ENCODE measurements around the gene GCAT. TPM values are rescaled to one million over a fixed set of nuclear protein-coding genes. Genes with fewer than 3 reads are reported as not detected.
A peak's percentile ranks its signal among the peaks of the same experiment; 100 is the strongest.

GCAT gene
- total RNA-seq, 3 donors from 2014 or later (not counting 1 experiment from before 2014, with no cell fraction given) = 0.25 to 1.2 (median 0.28) TPM

DNA sequence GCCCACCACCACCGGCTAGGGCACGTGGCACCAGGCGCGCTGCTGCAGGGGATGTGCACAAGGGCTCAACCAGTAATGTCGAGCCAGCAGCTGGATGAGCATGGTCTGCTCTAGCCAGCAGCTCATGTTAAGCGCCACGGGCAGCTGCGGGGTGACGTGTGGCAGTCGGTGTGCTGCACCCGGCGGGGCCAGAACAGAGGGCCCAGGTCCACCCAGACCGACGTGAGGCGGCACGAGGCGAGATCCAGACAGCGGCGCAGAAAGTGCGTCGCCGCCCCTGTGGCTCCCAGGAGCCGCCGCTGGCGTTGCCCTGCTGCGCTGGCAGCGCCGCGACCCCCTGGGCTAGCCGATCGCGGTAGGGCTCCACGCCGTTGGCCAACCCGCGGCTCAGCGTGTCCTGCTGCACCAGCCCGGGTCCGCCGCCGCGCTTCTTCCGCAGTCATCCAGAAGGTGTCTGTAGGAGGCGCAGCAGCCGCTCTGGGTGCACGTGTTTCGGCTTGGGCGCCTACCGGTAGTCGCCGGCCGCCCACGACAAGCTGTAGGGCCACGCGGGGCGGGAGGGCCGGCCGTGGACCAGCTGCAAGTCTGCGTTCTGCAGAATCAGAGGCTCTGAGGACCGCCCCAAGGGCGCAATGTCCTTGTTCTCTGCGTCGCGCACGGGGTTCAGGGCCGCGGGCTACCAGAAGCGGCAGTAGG, 10.8 kb downstream of the GCAT start:
- no peak overlapping the region for H3K4me3 ChIP-seq (ENCODE audit: low read length)
- peak; percentile 76 to 83 (median 81) for ATAC-seq
- peaks cover 0 to 17% of the 10 kb centered on the region in 2 donors for H3K27me3 Mint-ChIP-seq (ENCODE audit: low read depth in 2 of 2)

DNA sequence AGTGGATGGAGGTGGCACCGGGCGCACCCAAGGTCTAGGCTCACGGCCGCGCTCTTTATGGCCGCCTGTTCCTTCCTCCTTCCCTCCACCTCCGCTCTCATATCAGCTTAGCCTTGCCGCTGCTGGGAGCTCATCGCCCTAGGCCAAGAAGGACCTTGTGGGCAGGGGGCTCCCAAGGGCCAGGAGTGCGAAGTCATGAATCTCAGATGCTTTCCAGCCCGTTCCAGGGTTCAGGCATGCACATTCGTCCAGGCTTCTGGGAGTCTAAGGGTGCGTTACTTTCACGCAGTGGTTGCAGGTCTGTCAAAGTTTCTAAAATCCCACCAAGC, 11.3 kb downstream of the GCAT start:
- Mint-ChIP-seq H3K4me1 (peaks cover 0 to 14% of the 10 kb centered on the region in 2 donors), H3K4me3 (peak overlapping the region; percentile 69), H3K9me3 (no peaks in the 10 kb centered on the region), H3K36me3 (no peaks in the 10 kb centered on the region), H3K27me3 (ENCODE audit: low read depth in 2 of 2) (peaks cover 0 to 17% of the 10 kb centered on the region in 2 donors), H3K27ac (no peak overlapping the region)
- H3K4me1 ChIP-seq (ENCODE audit: control insufficient read depth, insufficient read depth, low read length) = peaks cover 21% of the 10 kb centered on the region
- no peak overlapping the region for H3K4me3 ChIP-seq (ENCODE audit: low read length)
- TF ChIP-seq, protein P1, sequence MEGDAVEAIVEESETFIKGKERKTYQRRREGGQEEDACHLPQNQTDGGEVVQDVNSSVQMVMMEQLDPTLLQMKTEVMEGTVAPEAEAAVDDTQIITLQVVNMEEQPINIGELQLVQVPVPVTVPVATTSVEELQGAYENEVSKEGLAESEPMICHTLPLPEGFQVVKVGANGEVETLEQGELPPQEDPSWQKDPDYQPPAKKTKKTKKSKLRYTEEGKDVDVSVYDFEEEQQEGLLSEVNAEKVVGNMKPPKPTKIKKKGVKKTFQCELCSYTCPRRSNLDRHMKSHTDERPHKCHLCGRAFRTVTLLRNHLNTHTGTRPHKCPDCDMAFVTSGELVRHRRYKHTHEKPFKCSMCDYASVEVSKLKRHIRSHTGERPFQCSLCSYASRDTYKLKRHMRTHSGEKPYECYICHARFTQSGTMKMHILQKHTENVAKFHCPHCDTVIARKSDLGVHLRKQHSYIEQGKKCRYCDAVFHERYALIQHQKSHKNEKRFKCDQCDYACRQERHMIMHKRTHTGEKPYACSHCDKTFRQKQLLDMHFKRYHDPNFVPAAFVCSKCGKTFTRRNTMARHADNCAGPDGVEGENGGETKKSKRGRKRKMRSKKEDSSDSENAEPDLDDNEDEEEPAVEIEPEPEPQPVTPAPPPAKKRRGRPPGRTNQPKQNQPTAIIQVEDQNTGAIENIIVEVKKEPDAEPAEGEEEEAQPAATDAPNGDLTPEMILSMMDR (IDR thresholded peaks at IDR 0.05) = no peak
- no peaks in the 10 kb centered on the region for H3K27me3 ChIP-seq (ENCODE audit: control insufficient read depth, insufficient read depth, low read length)
- DNase-seq (no peak), ATAC-seq (no peak)
- H3K9me3 ChIP-seq (ENCODE audit: control insufficient read depth, insufficient read depth, low read length) = no peaks in the 10 kb centered on the region
- H3K36me3 ChIP-seq (ENCODE audit: control insufficient read depth, insufficient read depth, low read length) = no peaks in the 10 kb centered on the region
- intact Hi-C loops (cut with micrococcal nuclease) = loop anchor here (5.0 kb wide), 1 partner anchor 133 kb away; the partner anchor contains the start of genes C22orf23 and POLR2F
- no peak overlapping the region for H3K27ac ChIP-seq (ENCODE audit: low read length)
- WGBS (ENCODE audit: insufficient coverage) = 26% methylated on average over 14 of the region's 14 CpGs

More for the DNA sequence above, 10.8 kb downstream of the GCAT start:
- TF ChIP-seq, protein P1 (IDR thresholded peaks at IDR 0.05) = peak; percentile 50
- Mint-ChIP-seq H3K36me3 (no peaks in the 10 kb centered on the region), H3K9me3 (no peaks in the 10 kb centered on the region), H3K27ac (no peak overlapping the region), H3K4me1 (peaks cover 0 to 14% of the 10 kb centered on the region in 2 donors), H3K4me3 (peak overlapping the region; percentile 69)
- Histone ChIP-seq H3K36me3 (ENCODE audit: control insufficient read depth, insufficient read depth, low read length) (no peaks in the 10 kb centered on the region), H3K4me1 (ENCODE audit: control insufficient read depth, insufficient read depth, low read length) (peaks cover 21% of the 10 kb centered on the region), H3K27ac (ENCODE audit: low read length) (no peak overlapping the region), H3K27me3 (ENCODE audit: control insufficient read depth, insufficient read depth, low read length) (no peaks in the 10 kb centered on the region), H3K9me3 (ENCODE audit: control insufficient read depth, insufficient read depth, low read length) (no peaks in the 10 kb centered on the region)
- intact Hi-C loops (cut with micrococcal nuclease) = loop anchor here (1.0 to 5.0 kb wide), 2 partner anchors 134 to 147 kb away; partner anchors contain the start of genes C22orf23 and POLR2F
- peak; percentile 58 to 77 for DNase-seq
- WGBS (ENCODE audit: insufficient coverage) = 2% methylated on average over 68 of the region's 68 CpGs

DNA sequence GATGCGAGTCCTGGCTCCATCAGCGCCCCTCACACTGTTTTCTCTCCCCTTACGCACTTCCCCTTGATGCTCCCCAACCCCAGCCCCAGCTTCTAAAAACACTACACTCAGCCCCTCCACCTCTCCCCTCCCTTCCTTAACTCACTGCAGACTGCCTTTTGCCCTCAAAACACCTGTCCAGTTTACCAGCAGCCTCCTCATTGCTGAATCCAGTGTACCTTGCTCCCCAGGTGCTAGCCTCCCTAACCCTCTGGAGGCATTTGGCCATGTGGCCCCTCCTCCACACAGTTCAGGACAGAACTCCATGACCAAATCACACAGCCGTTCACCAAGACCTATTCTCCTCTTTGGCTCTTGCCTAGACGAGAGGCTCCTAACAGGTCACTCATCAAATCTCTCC, 12.6 kb downstream of the GCAT start:
- no peak overlapping the region for H3K4me3 ChIP-seq (ENCODE audit: low read length)

More for the DNA sequence above, 12.6 kb downstream of the GCAT start:
- Mint-ChIP-seq H3K27me3 (ENCODE audit: low read depth in 2 of 2) (peaks cover 0 to 21% of the 10 kb centered on the region in 2 donors), H3K4me3 (no peak overlapping the region), H3K27ac (no peak overlapping the region), H3K4me1 (peaks cover 0 to 15% of the 10 kb centered on the region in 2 donors), H3K36me3 (no peaks in the 10 kb centered on the region), H3K9me3 (no peaks in the 10 kb centered on the region)
- TF ChIP-seq, protein P1 (IDR thresholded peaks at IDR 0.05) = no peak
- H3K4me1 ChIP-seq (ENCODE audit: control insufficient read depth, insufficient read depth, low read length) = peaks cover 25% of the 10 kb centered on the region
- ATAC-seq (no peak), DNase-seq (no peak)
- H3K27ac ChIP-seq (ENCODE audit: low read length) = no peak overlapping the region
- intact Hi-C loops (cut with micrococcal nuclease) = no loop called here
- no peaks in the 10 kb centered on the region for H3K36me3 ChIP-seq (ENCODE audit: control insufficient read depth, insufficient read depth, low read length)
- no peaks in the 10 kb centered on the region for H3K27me3 ChIP-seq (ENCODE audit: control insufficient read depth, insufficient read depth, low read length)
- no peaks in the 10 kb centered on the region for H3K9me3 ChIP-seq (ENCODE audit: control insufficient read depth, insufficient read depth, low read length)
- 91% methylated on average over 5 of the region's 5 CpGs for WGBS (ENCODE audit: insufficient coverage)
